ENCODE measurements around the gene SMC6. TPM values are rescaled to one million over a fixed set of nuclear protein-coding genes. Genes with fewer than 3 reads are reported as not detected.

SMC6 gene
- total RNA-seq, 1 experiment from 2014 or later, result 40.3 TPM

- Histone ChIP-seq H3T11ph (ENCODE audit: low read length) (no peak overlapping the region), H3K4ac (ENCODE audit: low read depth, low read length) (no peak overlapping the region), H2AK5ac (ENCODE audit: insufficient read length, low read length) (no peak overlapping the region), H3K14ac (ENCODE audit: insufficient read depth, low read length) (no peak overlapping the region), H3K56ac (ENCODE audit: insufficient read length, low read depth, low read length) (no peak overlapping the region), H4K91ac (ENCODE audit: insufficient read length, low read depth, low read length) (no peak overlapping the region), H4K8ac (replicated peaks; ENCODE audit: insufficient read length, low read depth, low read length) (no peak overlapping the region), H2BK120ac (ENCODE audit: low read depth, low read length, poor library complexity, severe bottlenecking) (no peak overlapping the region), H2BK20ac (ENCODE audit: low read depth, low read length, poor library complexity, severe bottlenecking) (no peak overlapping the region), H3K18ac (ENCODE audit: insufficient read length, low read depth, low read length) (no peak overlapping the region), H3K9me3 (ENCODE audit: control insufficient read depth, low read depth, low read length) (no peaks in the 10 kb centered on the region), H3K4me1 (ENCODE audit: insufficient read depth, low read length) (no peaks in the 10 kb centered on the region), H3K79me2 (ENCODE audit: insufficient read depth, low read length) (no peaks in the 10 kb centered on the region), H4K5ac (ENCODE audit: insufficient read length, low read depth, low read length) (no peak overlapping the region), H2BK15ac (ENCODE audit: low read depth, low read length) (no peak overlapping the region), H3K27me3 (ENCODE audit: insufficient read depth, low read length) (no peaks in the 10 kb centered on the region), H3K9ac (ENCODE audit: extremely low read depth, insufficient read length, low read length) (no peak overlapping the region), H3K79me1 (ENCODE audit: insufficient read depth, low read depth, low read length, poor library complexity, severe bottlenecking) (no peaks in the 10 kb centered on the region), H3K4me2 (ENCODE audit: insufficient read depth, insufficient read length, low read length) (no peak overlapping the region), H2BK5ac (ENCODE audit: insufficient read length, low read length) (no peak overlapping the region), H3K27ac (ENCODE audit: insufficient read length, low read depth, low read length) (no peak overlapping the region), H2AFZ (ENCODE audit: low read length) (no peak overlapping the region), H3K23ac (ENCODE audit: insufficient read length, low read depth, low read length) (no peak overlapping the region), H2BK12ac (ENCODE audit: insufficient read length, low read depth, low read length) (no peak overlapping the region), H3K23me2 (ENCODE audit: insufficient read length, low read depth, low read length, poor library complexity, severe bottlenecking) (no peaks in the 10 kb centered on the region), H4K20me1 (ENCODE audit: control insufficient read depth, insufficient read depth, insufficient read length) (no peaks in the 10 kb centered on the region)
- H3K4me1 Mint-ChIP-seq, result no peaks in the 10 kb centered on the region
- TF ChIP-seq CTCF (conservative IDR thresholded peaks at IDR 0.05), result no peak
- H3K36me3 Mint-ChIP-seq (ENCODE audit: insufficient read depth in 1 of 3, low read depth in 3 of 3), result peaks cover 16 to 52% (median 50%) of the 10 kb centered on the region in 3 experiments; a peak in 5 of 7 replicates
- no peaks in the 10 kb centered on the region for H3K9me3 Mint-ChIP-seq
- H3K4me3 Mint-ChIP-seq, result no peak overlapping the region
- WGBS (ENCODE audit: extremely low coverage, insufficient read length, low lambda C conversion rate), result no CpG with 5 or more reads among the region's 2 CpGs
- no peaks in the 10 kb centered on the region for H3K27me3 Mint-ChIP-seq (ENCODE audit: low read depth)
- H3K27ac Mint-ChIP-seq, result no peak overlapping the region
- DNase-seq, result no peak
Observed at GRCh38 chr2:17709897-17710296, 43.7 kb downstream of the SMC6 start.
